ENCODE measurements around the gene WIZ. TPM values are rescaled to one million over a fixed set of nuclear protein-coding genes. Genes with fewer than 3 reads are reported as not detected.

Gene WIZ
- total RNA-seq, 1 donor from 2014 or later = 21.9 TPM

GRCh38 chr19:15372891-15373301, 76.9 kb downstream of the WIZ start:
- ATAC-seq (ENCODE audit: poor library complexity) (no peak), DNase-seq (peak; percentile 38)
- intact Hi-C loops (cut with DNase I) = loop anchor here (10.0 kb wide), 1 partner anchor 118 kb away; no protein-coding TSS in a partner anchor

- intact Hi-C loops (cut with DNase I) = loop anchor here (10.0 kb wide), 1 partner anchor 118 kb away; no protein-coding TSS in a partner anchor
- ATAC-seq (ENCODE audit: poor library complexity) = no peak
- DNase-seq = no peak
Measured at GRCh38 chr19:15372470-15372869, 77.3 kb downstream of the WIZ start.

GRCh38 chr19:15371786-15372380, 77.9 kb downstream of the WIZ start:
- DNase-seq = peak; percentile 30
- intact Hi-C loops (cut with DNase I) = loop anchor here (10.0 kb wide), 1 partner anchor 117 kb away; no protein-coding TSS in a partner anchor

GRCh38 chr19:15371119-15371518, 78.6 kb downstream of the WIZ start:
- peak; percentile 9 for DNase-seq
- intact Hi-C loops (cut with DNase I) = loop anchor here (10.0 kb wide), 1 partner anchor 116 kb away; no protein-coding TSS in a partner anchor
- ATAC-seq (ENCODE audit: poor library complexity) = no peak

More at GRCh38 chr19:15371786-15372380, 77.9 kb downstream of the WIZ start:
- ATAC-seq (ENCODE audit: poor library complexity) = no peak

Small RNA genes lying within 50 kb of the gene (microRNA-seq; reads per million reads assigned to microRNA genes)
- gene MIR1470 = not detected

Other genes starting within 250 kb of the WIZ start
- gene NOTCH3, start 249.0 kb downstream of the WIZ start, total RNA-seq = 25.0 TPM
- gene EPHX3, start 217.5 kb downstream of the WIZ start, total RNA-seq = 0.27 TPM
- gene BRD4, start 117.4 kb downstream of the WIZ start, total RNA-seq = 55.1 TPM
- 20.6 TPM for gene AKAP8, start 70.2 kb downstream of the WIZ start, total RNA-seq
- 74.5 TPM for gene AKAP8L, start 31.0 kb downstream of the WIZ start, total RNA-seq
- 0.65 TPM for gene RASAL3, start 14.6 kb upstream of the WIZ start, total RNA-seq
- not detected for gene PGLYRP2, start 29.5 kb upstream of the WIZ start, total RNA-seq
- gene CYP4F22, start 58.6 kb upstream of the WIZ start, total RNA-seq = not detected
- not detected for gene CYP4F8, start 165.3 kb upstream of the WIZ start, total RNA-seq
- gene CYP4F3, start 190.9 kb upstream of the WIZ start, total RNA-seq = 0.24 TPM
- gene CYP4F12, start 223.1 kb upstream of the WIZ start, total RNA-seq = 5.2 TPM

Measured in Right ventricle myocardium superior (tissue), 1 donor.